HepG2 (cell line): ENCODE data around the gene GRAMD1A. TPM values are rescaled to one million over a fixed set of nuclear protein-coding genes. Genes with fewer than 3 reads are reported as not detected.

Experiments
- ATAC-seq: fragments of 200-7000 bp; cut with Tn5 transposase; 3 replicates; pipeline ENCODE4 v1.9.1; 2020; ENCODE audit warnings: mild to moderate bottlenecking, moderate library complexity
- BruUV-seq: library from RNA; stranded (reverse); fragments of 400-500 nt; replicated peaks from 2 replicates; lab custom pipeline; 2021; lab: Mats Ljungman, UMichigan
- CTCF ChIA-PET: fragments of 300-600 bp; formaldehyde crosslinking; extraction: SDS; loops from one replicate; lab custom pipeline; 2021; ENCODE audit warnings: low total read pairs, inconsistent platforms, low intra/inter-chr PET ratio; lab: Yijun Ruan, JAX
- POLR2A ChIA-PET: fragments of 350-600 bp; sonication (Branson Sonifier 250); formaldehyde crosslinking; loops from one replicate; lab custom pipeline; 2020; ENCODE audit warnings: antibody characterized with exemption, inconsistent platforms; lab: Yijun Ruan, JAX
- DNase-seq: peaks from one replicate; pipeline ENCODE4 v3.0.0-alpha.2; 2015; ENCODE audit warnings: low spot score
- FAIRE-seq: peaks from 3 replicates; lab custom pipeline; 2011; peaks lifted over from hg19 to GRCh38; lab: Jason Lieb, UNC
- H2AFZ ChIP-seq: one replicate; pipeline ENCODE4 v1.6.1; 2011; ENCODE audit warnings: low read length, inconsistent platforms
- H3K27ac ChIP-seq: fragments of 300-600 bp; 3 replicates; pipeline ENCODE4 v1.8.0; 2011; ENCODE audit warnings: mixed run types, mild to moderate bottlenecking, mixed read lengths, low read length, inconsistent platforms; ENCODE audit not compliant: insufficient read depth; ENCODE audit errors: extremely low read length
- H3K27me3 ChIP-seq, 2 experiments: fragments of 200-600 bp in 1 of 2; 2 replicates in 1 of 2; 3 replicates in 1 of 2; pipeline versions ENCODE4 v1.6.0 to v1.8.0; 2011; ENCODE audit warnings: low read length in 2 of 2, mild to moderate bottlenecking in 2 of 2, moderate library complexity in 2 of 2, inconsistent platforms in 1 of 2; ENCODE audit not compliant: insufficient read depth in 2 of 2, control insufficient read depth in 1 of 2
- H3K36me3 ChIP-seq, 2 experiments: fragments of 200-600 bp in 1 of 2; replicated peaks in 1 of 2; 2 replicates in 1 of 2; 3 replicates in 1 of 2; pipeline versions ENCODE4 v1.5.1 to v1.8.0; 2011; ENCODE audit warnings: low read length in 2 of 2, inconsistent platforms in 1 of 2; ENCODE audit not compliant: insufficient read depth in 2 of 2, control insufficient read depth in 1 of 2
- H3K4me1 ChIP-seq: 2 replicates; pipeline ENCODE4 v1.5.1; 2012; ENCODE audit warnings: low read length, inconsistent platforms; ENCODE audit not compliant: insufficient read depth
- H3K4me2 ChIP-seq: 2 replicates; pipeline ENCODE4 v1.6.0; 2011; ENCODE audit warnings: low read depth, low read length, inconsistent platforms
- H3K4me3 ChIP-seq, 3 experiments: fragments of 200-600 bp in 1 of 3; sonication (generic), shearing (Covaris generic) in 1 of 3; replicated peaks in 1 of 3; 2 replicates each; pipeline ENCODE4 v1.5.1; 2011 to 2016; ENCODE audit warnings: low read length in 3 of 3, inconsistent platforms in 2 of 3, low read depth in 2 of 3, mild to moderate bottlenecking in 2 of 3, control low read depth in 1 of 3, mixed read lengths in 1 of 3; ENCODE audit not compliant: insufficient read depth in 1 of 3
- H3K79me2 ChIP-seq: one replicate; pipeline ENCODE4 v1.6.1; 2011; ENCODE audit warnings: low read length, inconsistent platforms; ENCODE audit not compliant: insufficient read depth
- H3K9ac ChIP-seq: 2 replicates; pipeline ENCODE4 v1.6.0; 2011; ENCODE audit warnings: mild to moderate bottlenecking, low read depth, low read length, inconsistent platforms; ENCODE audit not compliant: insufficient read depth
- H3K9me3 ChIP-seq: 2 replicates; pipeline ENCODE4 v1.5.1; 2012; ENCODE audit warnings: mild to moderate bottlenecking, low read length
- H4K20me1 ChIP-seq: 2 replicates; pipeline ENCODE4 v1.6.0; 2011; ENCODE audit warnings: inconsistent platforms, mild to moderate bottlenecking, low read length, moderate library complexity; ENCODE audit not compliant: insufficient read depth
- ATF7 ChIP-seq, 2 experiments: fragments of 450-650 bp in 1 of 2; sonication (generic) in 1 of 2; formaldehyde crosslinking in 1 of 2; IDR thresholded peaks; 2 replicates each; pipeline versions ENCODE4 v1.4.0 to v1.6.1; 2016 to 2020; ENCODE audit warnings: antibody characterized with exemption in 1 of 2, mild to moderate bottlenecking in 1 of 2, missing genetic modification reagents in 1 of 2
- CENPT ChIP-seq: sonication (generic); formaldehyde crosslinking; IDR thresholded peaks from 2 replicates; pipeline ENCODE4 v1.8.0; 2022; ENCODE audit warnings: low read depth, mild to moderate bottlenecking, moderate library complexity, missing genetic modification reagents
- MED1 ChIP-seq: sonication (generic); formaldehyde crosslinking; IDR thresholded peaks from 2 replicates; pipeline ENCODE4 v1.4.0; 2020; ENCODE audit warnings: missing genetic modification reagents
- NFYB ChIP-seq: sonication (generic); formaldehyde crosslinking; IDR thresholded peaks from 2 replicates; pipeline ENCODE4 v1.4.0; 2020; ENCODE audit warnings: missing genetic modification reagents
- ZNF10 ChIP-seq: sonication (generic); formaldehyde crosslinking; IDR thresholded peaks from 2 replicates; pipeline ENCODE4 v1.4.0; 2020; ENCODE audit warnings: mild to moderate bottlenecking, low read depth, missing genetic modification reagents, borderline replicate concordance
- ZNF205 ChIP-seq: IDR thresholded peaks from 2 replicates; pipeline ENCODE4 v1.6.1; 2018; ENCODE audit warnings: missing biosample characterization, missing genetic modification reagents
- ZNF30 ChIP-seq: sonication (generic); formaldehyde crosslinking; IDR thresholded peaks from 2 replicates; pipeline ENCODE4 v1.5.0; 2020; ENCODE audit warnings: mild to moderate bottlenecking, missing genetic modification reagents
- ZNF891 ChIP-seq: sonication (generic); formaldehyde crosslinking; IDR thresholded peaks from 2 replicates; pipeline ENCODE4 v1.5.0; 2020; ENCODE audit warnings: mild to moderate bottlenecking, missing genetic modification reagents
- WGBS: methylation state at CpG from one replicate; pipeline ENCODE4 v1.1.6; 2017; ENCODE audit warnings: low lambda C conversion rate; 5-methylcytosine and 5-hydroxymethylcytosine counted together
- in situ Hi-C: cut with HindIII; loops from 2 replicates; pipeline ENCODE4 v1.10.0; 2017; ENCODE audit warnings: low pct_unique_long_range_greater_than_20kb; ENCODE audit not compliant: extremely low pct_ligation_motif_present
- intact Hi-C: fragments of 100-400 bp; cut with micrococcal nuclease; formaldehyde crosslinking; loops from one replicate; pipeline ENCODE4 v1.10.0; 2022; ENCODE audit not compliant: unreplicated experiment
- polyA plus RNA-seq, 8 experiments: library from polyadenylated mRNA; depleted of rRNA in 3 of 8; stranded (reverse) in 7 of 8; unstranded in 1 of 8; fragments of >200 nt; fragmentation: Illumina TruSeq in 4 of 8; extraction: Trizol in 4 of 8; gene quantifications; 2 replicates each; pipeline versions ENCODE4 v1.2.1 to v1.2.3, GENCODE V29; 2011 to 2016; ENCODE audit warnings: low read depth in 4 of 8, missing spikeins in 1 of 8, mixed read lengths in 1 of 8; ENCODE audit not compliant: insufficient read depth in 1 of 8
- total RNA-seq, 5 experiments: library from RNA; depleted of rRNA; stranded (reverse); fragments of >200 nt; fragmentation: Illumina TruSeq; extraction: Trizol; gene quantifications; 2 replicates each; pipeline ENCODE4 v1.2.3, GENCODE V29; 2016; ENCODE audit warnings: low read depth in 1 of 5
- TF ChIP-seq, protein P1 (sequence below): IDR thresholded peaks from 2 replicates; pipeline ENCODE4 v1.6.1; 2018; ENCODE audit warnings: missing genetic modification reagents
- TF ChIP-seq, protein P2 (sequence below): sonication (generic); formaldehyde crosslinking; IDR thresholded peaks from 2 replicates; pipeline ENCODE4 v1.5.0; 2020; ENCODE audit warnings: mild to moderate bottlenecking, low read depth, missing genetic modification reagents, borderline replicate concordance
- TF ChIP-seq, protein P3 (sequence below): sonication (generic); formaldehyde crosslinking; IDR thresholded peaks from 2 replicates; pipeline ENCODE4 v1.4.0; 2020; ENCODE audit warnings: mild to moderate bottlenecking, missing genetic modification reagents, borderline replicate concordance
- TF ChIP-seq, protein P4 (sequence below): IDR thresholded peaks from 2 replicates; pipeline ENCODE4 v1.6.1; 2016
- TF ChIP-seq, protein P5 (sequence below): IDR thresholded peaks from 2 replicates; pipeline ENCODE4 v1.6.1; 2016; ENCODE audit warnings: missing genetic modification reagents, missing compliant biosample characterization
- TF ChIP-seq, protein P6 (sequence below): sonication (generic); formaldehyde crosslinking; IDR thresholded peaks from 2 replicates; pipeline ENCODE4 v1.4.0; 2020; ENCODE audit warnings: missing genetic modification reagents, borderline replicate concordance

GRAMD1A gene
- total and polyA plus RNA-seq, 2 of the 13 experiments (the other 11 are each of a cell fraction or from before 2014, with no cell fraction given), result 14.7 to 181 TPM

DNA sequence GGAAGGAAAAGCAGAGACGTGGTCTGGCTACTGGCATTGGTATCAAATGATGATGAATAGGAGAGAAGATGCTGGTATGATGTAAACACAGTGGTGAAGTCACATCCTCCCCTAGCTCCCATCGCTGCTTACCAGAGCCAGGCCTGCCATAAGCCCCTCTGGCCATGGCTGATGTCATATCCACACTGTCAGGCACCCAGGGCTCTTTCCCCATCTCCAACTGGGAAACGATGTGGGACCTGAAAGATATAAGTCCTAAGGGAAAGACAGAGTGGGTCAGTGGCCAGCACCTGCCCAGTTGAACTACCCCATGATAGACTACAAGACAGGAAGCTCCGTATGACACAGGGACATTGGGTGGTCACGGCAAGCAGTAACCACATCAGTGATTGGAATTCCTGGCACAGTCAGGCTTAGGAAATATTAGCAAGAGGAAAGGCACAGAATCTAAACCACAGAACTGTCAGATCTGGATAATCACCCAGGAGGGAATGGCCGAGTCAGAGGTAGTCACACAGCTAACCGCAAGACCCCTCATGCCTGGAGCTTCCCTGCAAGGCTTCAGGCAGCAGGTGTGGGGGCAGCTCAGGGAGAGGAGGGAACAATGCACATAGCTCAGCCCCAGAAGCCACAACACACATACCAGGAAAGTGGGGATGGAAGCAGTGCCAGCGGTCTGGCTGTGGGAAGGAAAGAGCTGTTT lies 39.9 kb upstream of the GRAMD1A start:
- H3K9me3 ChIP-seq, result no peaks in the 10 kb centered on the region
- peaks cover 23% of the 10 kb centered on the region; the same call in 1 of the 2 replicates for H4K20me1 ChIP-seq
- TF ChIP-seq ZNF891 (CRISPR knock-in tag) (no peak), ZNF10 (CRISPR knock-in tag) (no peak), MED1 (CRISPR knock-in tag) (no peak), ZNF205 (CRISPR knock-in tag) (no peak), CENPT (CRISPR knock-in tag) (no peak), ZNF30 (CRISPR knock-in tag) (no peak), NFYB (CRISPR knock-in tag) (no peak), ATF7 (IDR thresholded peaks at IDR 0.05) (no peak), ATF7 (CRISPR knock-in tag; IDR thresholded peaks at IDR 0.05) (no peak)
- TF ChIP-seq, protein P1, sequence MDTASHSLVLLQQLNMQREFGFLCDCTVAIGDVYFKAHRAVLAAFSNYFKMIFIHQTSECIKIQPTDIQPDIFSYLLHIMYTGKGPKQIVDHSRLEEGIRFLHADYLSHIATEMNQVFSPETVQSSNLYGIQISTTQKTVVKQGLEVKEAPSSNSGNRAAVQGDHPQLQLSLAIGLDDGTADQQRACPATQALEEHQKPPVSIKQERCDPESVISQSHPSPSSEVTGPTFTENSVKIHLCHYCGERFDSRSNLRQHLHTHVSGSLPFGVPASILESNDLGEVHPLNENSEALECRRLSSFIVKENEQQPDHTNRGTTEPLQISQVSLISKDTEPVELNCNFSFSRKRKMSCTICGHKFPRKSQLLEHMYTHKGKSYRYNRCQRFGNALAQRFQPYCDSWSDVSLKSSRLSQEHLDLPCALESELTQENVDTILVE (CRISPR knock-in tag), result no peak
- TF ChIP-seq, protein P2, sequence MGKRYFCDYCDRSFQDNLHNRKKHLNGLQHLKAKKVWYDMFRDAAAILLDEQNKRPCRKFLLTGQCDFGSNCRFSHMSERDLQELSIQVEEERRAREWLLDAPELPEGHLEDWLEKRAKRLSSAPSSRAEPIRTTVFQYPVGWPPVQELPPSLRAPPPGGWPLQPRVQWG (CRISPR knock-in tag), result no peak
- TF ChIP-seq, protein P3, sequence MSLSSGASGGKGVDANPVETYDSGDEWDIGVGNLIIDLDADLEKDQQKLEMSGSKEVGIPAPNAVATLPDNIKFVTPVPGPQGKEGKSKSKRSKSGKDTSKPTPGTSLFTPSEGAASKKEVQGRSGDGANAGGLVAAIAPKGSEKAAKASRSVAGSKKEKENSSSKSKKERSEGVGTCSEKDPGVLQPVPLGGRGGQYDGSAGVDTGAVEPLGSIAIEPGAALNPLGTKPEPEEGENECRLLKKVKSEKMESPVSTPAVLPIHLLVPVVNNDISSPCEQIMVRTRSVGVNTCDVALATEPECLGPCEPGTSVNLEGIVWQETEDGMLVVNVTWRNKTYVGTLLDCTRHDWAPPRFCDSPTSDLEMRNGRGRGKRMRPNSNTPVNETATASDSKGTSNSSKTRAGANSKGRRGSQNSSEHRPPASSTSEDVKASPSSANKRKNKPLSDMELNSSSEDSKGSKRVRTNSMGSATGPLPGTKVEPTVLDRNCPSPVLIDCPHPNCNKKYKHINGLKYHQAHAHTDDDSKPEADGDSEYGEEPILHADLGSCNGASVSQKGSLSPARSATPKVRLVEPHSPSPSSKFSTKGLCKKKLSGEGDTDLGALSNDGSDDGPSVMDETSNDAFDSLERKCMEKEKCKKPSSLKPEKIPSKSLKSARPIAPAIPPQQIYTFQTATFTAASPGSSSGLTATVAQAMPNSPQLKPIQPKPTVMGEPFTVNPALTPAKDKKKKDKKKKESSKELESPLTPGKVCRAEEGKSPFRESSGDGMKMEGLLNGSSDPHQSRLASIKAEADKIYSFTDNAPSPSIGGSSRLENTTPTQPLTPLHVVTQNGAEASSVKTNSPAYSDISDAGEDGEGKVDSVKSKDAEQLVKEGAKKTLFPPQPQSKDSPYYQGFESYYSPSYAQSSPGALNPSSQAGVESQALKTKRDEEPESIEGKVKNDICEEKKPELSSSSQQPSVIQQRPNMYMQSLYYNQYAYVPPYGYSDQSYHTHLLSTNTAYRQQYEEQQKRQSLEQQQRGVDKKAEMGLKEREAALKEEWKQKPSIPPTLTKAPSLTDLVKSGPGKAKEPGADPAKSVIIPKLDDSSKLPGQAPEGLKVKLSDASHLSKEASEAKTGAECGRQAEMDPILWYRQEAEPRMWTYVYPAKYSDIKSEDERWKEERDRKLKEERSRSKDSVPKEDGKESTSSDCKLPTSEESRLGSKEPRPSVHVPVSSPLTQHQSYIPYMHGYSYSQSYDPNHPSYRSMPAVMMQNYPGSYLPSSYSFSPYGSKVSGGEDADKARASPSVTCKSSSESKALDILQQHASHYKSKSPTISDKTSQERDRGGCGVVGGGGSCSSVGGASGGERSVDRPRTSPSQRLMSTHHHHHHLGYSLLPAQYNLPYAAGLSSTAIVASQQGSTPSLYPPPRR (CRISPR knock-in tag), result no peak
- TF ChIP-seq, protein P4, sequence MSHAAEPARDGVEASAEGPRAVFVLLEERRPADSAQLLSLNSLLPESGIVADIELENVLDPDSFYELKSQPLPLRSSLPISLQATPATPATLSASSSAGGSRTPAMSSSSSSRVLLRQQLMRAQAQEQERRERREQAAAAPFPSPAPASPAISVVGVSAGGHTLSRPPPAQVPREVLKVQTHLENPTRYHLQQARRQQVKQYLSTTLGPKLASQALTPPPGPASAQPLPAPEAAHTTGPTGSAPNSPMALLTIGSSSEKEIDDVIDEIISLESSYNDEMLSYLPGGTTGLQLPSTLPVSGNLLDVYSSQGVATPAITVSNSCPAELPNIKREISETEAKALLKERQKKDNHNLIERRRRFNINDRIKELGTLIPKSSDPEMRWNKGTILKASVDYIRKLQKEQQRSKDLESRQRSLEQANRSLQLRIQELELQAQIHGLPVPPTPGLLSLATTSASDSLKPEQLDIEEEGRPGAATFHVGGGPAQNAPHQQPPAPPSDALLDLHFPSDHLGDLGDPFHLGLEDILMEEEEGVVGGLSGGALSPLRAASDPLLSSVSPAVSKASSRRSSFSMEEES (CRISPR knock-in tag), result no peak
- TF ChIP-seq, protein P5, sequence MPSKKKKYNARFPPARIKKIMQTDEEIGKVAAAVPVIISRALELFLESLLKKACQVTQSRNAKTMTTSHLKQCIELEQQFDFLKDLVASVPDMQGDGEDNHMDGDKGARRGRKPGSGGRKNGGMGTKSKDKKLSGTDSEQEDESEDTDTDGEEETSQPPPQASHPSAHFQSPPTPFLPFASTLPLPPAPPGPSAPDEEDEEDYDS (CRISPR knock-in tag), result no peak
- TF ChIP-seq, protein P6, sequence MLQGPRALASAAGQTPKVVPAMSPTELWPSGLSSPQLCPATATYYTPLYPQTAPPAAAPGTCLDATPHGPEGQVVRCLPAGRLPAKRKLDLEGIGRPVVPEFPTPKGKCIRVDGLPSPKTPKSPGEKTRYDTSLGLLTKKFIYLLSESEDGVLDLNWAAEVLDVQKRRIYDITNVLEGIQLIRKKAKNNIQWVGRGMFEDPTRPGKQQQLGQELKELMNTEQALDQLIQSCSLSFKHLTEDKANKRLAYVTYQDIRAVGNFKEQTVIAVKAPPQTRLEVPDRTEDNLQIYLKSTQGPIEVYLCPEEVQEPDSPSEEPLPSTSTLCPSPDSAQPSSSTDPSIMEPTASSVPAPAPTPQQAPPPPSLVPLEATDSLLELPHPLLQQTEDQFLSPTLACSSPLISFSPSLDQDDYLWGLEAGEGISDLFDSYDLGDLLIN (CRISPR knock-in tag), result no peak
- TF ChIP-seq, all 625 proteins: peak for 0
- Histone ChIP-seq H3K4me1 (peaks cover 33% of the 10 kb centered on the region), H3K79me2 (peaks cover 33% of the 10 kb centered on the region), H3K27me3 (peaks cover 0 to 3% of the 10 kb centered on the region in 2 experiments; a peak in 1 of 5 replicates), H3K9ac (no peak overlapping the region), H3K4me3 (no peak overlapping the region), H2AFZ (no peak overlapping the region), H3K27ac (no peak overlapping the region), H3K36me3 (peaks cover 28 to 46% of the 10 kb centered on the region in 2 experiments), H3K4me2 (0 out of 2 replicates have a peak overlapping the region, but pooled peaks have one; percentile 87)
- BruUV-seq, result no TSS peak
- CTCF ChIA-PET, result no interaction called here
- FAIRE-seq (no peak), ATAC-seq (no peak), DNase-seq (no peak)
- POLR2A ChIA-PET, result no interaction called here
- intact Hi-C loops, result no loop called here
- WGBS, result 98% methylated on average over 8 of the region's 8 CpGs
- in situ Hi-C loops, result no loop called here
